Measurements from ENCODE around the gene BCAT1.
"Not testable (repeated sequence)": the region's sequence is repeated elsewhere in the genome, so short reads cannot be mapped to it uniquely, and the experiment has no call there.

BCAT1 gene

GRCh38 chr12:24880732-24881131 is 68.2 kb downstream of the BCAT1 start:
- no peaks in the 10 kb centered on the region for H3K9me3 ChIP-seq (ENCODE audit: control insufficient read depth, low read length)

DNA sequence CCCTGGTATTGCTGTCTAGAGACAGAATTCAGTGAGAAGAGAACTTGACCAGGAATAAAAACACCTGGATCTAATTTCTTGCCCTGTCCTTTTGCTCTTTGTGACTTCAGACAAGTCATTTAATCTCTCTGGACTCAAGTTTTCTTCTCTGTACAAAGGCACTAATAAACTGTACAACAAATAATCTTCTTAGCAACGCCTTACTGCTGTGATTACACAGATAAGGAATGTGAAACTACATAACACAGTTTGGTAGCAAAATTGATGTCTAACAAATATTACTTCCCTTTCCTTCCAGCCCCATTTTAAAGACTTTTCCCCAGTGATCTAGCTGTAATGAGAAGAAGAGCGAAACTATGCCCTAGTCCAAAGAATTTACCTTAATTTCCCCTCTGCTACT is 69.3 kb downstream of the BCAT1 start:
- 80% methylated on average over 1 of the region's 2 CpGs; no CpG with 5 or more reads in 1 of the 2 experiments for WGBS, 2 experiments (ENCODE audit: insufficient coverage in 2 of 2)
- Histone ChIP-seq H3K27ac (ENCODE audit: low read depth, low read length, severe bottlenecking) (no peak overlapping the region), H3K9me3 (ENCODE audit: control insufficient read depth, low read length) (no peaks in the 10 kb centered on the region), H3K4me1 (ENCODE audit: control insufficient read depth, insufficient read depth, low read length, poor library complexity, severe bottlenecking) (no peaks in the 10 kb centered on the region), H3K36me3 (ENCODE audit: control insufficient read depth, insufficient read depth, low read length) (peaks cover 70% of the 10 kb centered on the region), H3K4me3 (ENCODE audit: extremely low read depth, insufficient read depth, low read length, poor library complexity, severe bottlenecking) (no peak overlapping the region)

More at GRCh38 chr12:24880732-24881131, 68.2 kb downstream of the BCAT1 start:
- 89 to 93% methylated on average over 2 to 3 of the region's 5 CpGs for WGBS, 2 experiments (ENCODE audit: insufficient coverage in 2 of 2)
- peaks cover 60% of the 10 kb centered on the region for H3K36me3 ChIP-seq (ENCODE audit: control insufficient read depth, insufficient read depth, low read length)
- H3K4me1 ChIP-seq (ENCODE audit: control insufficient read depth, insufficient read depth, low read length, poor library complexity, severe bottlenecking): no peaks in the 10 kb centered on the region
- no peak overlapping the region for H3K4me3 ChIP-seq (ENCODE audit: extremely low read depth, insufficient read depth, low read length, poor library complexity, severe bottlenecking)
- no peak overlapping the region for H3K27ac ChIP-seq (ENCODE audit: low read depth, low read length, severe bottlenecking)

- H3K9me3 ChIP-seq (ENCODE audit: control insufficient read depth, low read length): no peaks in the 10 kb centered on the region
- no CpG with 5 or more reads among the region's 3 CpGs for WGBS, 2 experiments (ENCODE audit: insufficient coverage in 2 of 2)
- peaks cover 80% of the 10 kb centered on the region for H3K36me3 ChIP-seq (ENCODE audit: control insufficient read depth, insufficient read depth, low read length)
- H3K27ac ChIP-seq (ENCODE audit: low read depth, low read length, severe bottlenecking): no peak overlapping the region
- H3K4me3 ChIP-seq (ENCODE audit: extremely low read depth, insufficient read depth, low read length, poor library complexity, severe bottlenecking): no peak overlapping the region
- H3K4me1 ChIP-seq (ENCODE audit: control insufficient read depth, insufficient read depth, low read length, poor library complexity, severe bottlenecking): no peaks in the 10 kb centered on the region
These were observed 73.9 kb downstream of the BCAT1 start for GRCh38 chr12:24875014-24875413.

DNA sequence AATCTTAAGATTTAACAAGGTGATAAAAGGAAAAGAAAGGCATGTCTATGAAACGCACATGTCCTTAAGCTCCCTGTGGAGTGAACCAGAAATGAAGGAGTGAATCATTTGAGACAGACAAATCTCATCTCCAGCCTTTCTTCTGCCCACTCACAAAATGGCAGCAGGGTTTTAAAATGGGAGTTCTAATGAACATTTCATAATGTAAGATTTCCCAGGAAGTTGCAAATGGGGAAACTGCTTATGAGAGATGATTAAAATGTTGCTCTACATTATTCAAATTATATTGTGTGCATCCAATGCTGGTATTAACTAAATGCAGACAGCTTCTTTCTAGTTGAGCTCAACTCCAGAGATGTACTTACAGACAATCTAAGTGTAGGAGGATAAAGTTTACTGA is 76.7 kb downstream of the BCAT1 start:
- no peak overlapping the region for H3K4me3 ChIP-seq (ENCODE audit: extremely low read depth, insufficient read depth, low read length, poor library complexity, severe bottlenecking)
- no peaks in the 10 kb centered on the region for H3K4me1 ChIP-seq (ENCODE audit: control insufficient read depth, insufficient read depth, low read length, poor library complexity, severe bottlenecking)
- peaks cover 8% of the 10 kb centered on the region for H3K9me3 ChIP-seq (ENCODE audit: control insufficient read depth, low read length)
- 100% methylated on average over 1 of the region's 1 CpG; no CpG with 5 or more reads in 1 of the 2 experiments for WGBS, 2 experiments (ENCODE audit: insufficient coverage in 2 of 2)
- H3K36me3 ChIP-seq (ENCODE audit: control insufficient read depth, insufficient read depth, low read length): peaks cover 86% of the 10 kb centered on the region
- H3K27ac ChIP-seq (ENCODE audit: low read depth, low read length, severe bottlenecking): no peak overlapping the region

DNA sequence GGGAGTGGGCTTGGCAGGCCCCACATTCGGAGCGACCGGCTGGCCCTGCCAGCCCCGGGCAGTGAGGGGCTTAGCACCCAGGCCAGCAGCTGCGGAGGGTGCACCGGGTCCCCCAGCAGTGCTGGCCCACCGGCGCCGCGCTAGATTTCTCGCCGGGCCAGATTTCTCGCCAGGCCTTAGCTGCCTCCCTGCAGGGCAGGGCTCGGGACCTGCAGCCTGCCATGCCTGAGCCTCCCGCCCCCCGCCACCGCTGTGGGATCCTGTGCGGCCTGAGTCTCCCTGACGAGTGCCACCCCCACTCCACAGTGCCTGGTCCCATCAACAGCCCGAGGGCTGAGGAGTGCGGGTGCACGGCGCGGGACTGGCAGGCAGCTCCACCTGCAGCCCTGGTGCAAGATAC is 82.8 kb downstream of the BCAT1 start:
- H3K9me3 ChIP-seq (ENCODE audit: control insufficient read depth, low read length): peaks cover 24% of the 10 kb centered on the region
- H3K4me1 ChIP-seq (ENCODE audit: control insufficient read depth, insufficient read depth, low read length, poor library complexity, severe bottlenecking): peaks cover 20% of the 10 kb centered on the region
- 97 to 98% methylated on average over 16 to 21 of the region's 24 CpGs for WGBS, 2 experiments (ENCODE audit: insufficient coverage in 2 of 2)

GRCh38 chr12:24864796-24865125 is 84.1 kb downstream of the BCAT1 start:
- Histone ChIP-seq H3K27ac (ENCODE audit: low read depth, low read length, severe bottlenecking) (peak overlapping the region; percentile 51), H3K4me3 (ENCODE audit: extremely low read depth, insufficient read depth, low read length, poor library complexity, severe bottlenecking) (no peak overlapping the region), H3K9me3 (ENCODE audit: control insufficient read depth, low read length) (peaks cover 24% of the 10 kb centered on the region), H3K36me3 (ENCODE audit: control insufficient read depth, insufficient read depth, low read length) (peaks cover 74% of the 10 kb centered on the region), H3K4me1 (ENCODE audit: control insufficient read depth, insufficient read depth, low read length, poor library complexity, severe bottlenecking) (peaks cover 20% of the 10 kb centered on the region)

More for the DNA sequence above, 82.8 kb downstream of the BCAT1 start:
- not testable (repeated sequence) for H3K4me3 ChIP-seq (ENCODE audit: extremely low read depth, insufficient read depth, low read length, poor library complexity, severe bottlenecking); H3K27ac ChIP-seq (ENCODE audit: low read depth, low read length, severe bottlenecking)
- peaks cover 78% of the 10 kb centered on the region for H3K36me3 ChIP-seq (ENCODE audit: control insufficient read depth, insufficient read depth, low read length)

DNA sequence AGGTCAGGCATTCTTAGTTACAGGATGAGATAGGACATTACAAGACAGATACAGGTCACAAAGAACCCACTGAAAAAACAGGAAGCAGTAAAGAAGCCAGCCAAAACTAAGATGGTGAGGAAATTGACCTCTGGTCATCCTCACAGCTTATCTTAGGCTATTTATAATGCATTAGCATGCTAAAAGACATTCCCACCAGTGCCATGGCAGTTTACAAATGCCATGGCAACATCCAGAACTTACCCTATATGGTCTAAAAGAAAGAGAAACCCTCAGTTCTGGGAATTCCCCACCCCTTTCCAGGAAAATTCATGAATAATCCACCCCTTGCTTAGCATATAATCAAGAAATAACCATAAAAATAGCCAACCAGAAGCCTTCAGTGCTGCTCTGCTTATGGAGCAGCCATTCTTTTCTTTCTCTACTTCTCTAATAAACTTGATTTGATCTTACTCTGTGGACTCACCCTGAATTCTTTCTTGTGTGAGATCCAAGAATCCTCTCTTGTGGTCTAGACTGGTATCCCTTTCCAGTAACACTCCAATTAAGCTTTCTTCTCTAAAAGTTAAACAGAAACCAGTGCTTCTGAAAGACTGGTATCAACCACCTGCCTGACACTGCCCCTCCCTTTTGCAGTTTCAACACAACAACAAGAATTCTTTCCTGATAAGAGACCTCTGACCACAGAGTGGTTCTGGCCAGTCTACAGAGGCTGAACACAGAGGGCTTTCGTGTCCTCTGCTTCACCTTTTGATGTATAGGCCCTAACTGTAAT is 86.9 kb downstream of the BCAT1 start:
- no peak overlapping the region for H3K4me3 ChIP-seq (ENCODE audit: extremely low read depth, insufficient read depth, low read length, poor library complexity, severe bottlenecking)

DNA sequence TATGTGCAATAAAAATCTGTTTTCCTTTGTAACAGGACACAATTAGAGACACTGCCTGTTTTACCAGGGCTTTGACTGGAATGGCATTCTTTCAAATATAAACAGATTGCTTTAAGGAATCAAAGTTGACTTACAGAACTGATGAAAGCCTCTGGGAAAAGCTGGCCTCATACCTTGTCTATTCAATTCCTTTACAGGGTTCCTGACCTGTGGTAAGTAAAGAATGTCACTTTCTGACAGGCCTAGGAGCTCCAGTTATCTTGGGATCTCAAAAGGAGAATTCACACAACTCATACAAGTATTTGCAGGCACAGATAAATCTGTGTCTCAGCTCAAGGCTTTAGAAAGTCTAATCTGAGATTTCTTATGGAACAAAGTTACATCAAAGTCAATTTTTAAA is 88.4 kb downstream of the BCAT1 start:
- Histone ChIP-seq H3K4me3 (ENCODE audit: extremely low read depth, insufficient read depth, low read length, poor library complexity, severe bottlenecking) (no peak overlapping the region), H3K9me3 (ENCODE audit: control insufficient read depth, low read length) (peaks cover 29% of the 10 kb centered on the region), H3K4me1 (ENCODE audit: control insufficient read depth, insufficient read depth, low read length, poor library complexity, severe bottlenecking) (peaks cover 14% of the 10 kb centered on the region), H3K36me3 (ENCODE audit: control insufficient read depth, insufficient read depth, low read length) (peaks cover 78% of the 10 kb centered on the region), H3K27ac (ENCODE audit: low read depth, low read length, severe bottlenecking) (no peak overlapping the region)

More for the DNA sequence above, 86.9 kb downstream of the BCAT1 start:
- Histone ChIP-seq H3K4me1 (ENCODE audit: control insufficient read depth, insufficient read depth, low read length, poor library complexity, severe bottlenecking) (peaks cover 20% of the 10 kb centered on the region), H3K36me3 (ENCODE audit: control insufficient read depth, insufficient read depth, low read length) (peaks cover 70% of the 10 kb centered on the region), H3K27ac (ENCODE audit: low read depth, low read length, severe bottlenecking) (no peak overlapping the region), H3K9me3 (ENCODE audit: control insufficient read depth, low read length) (peaks cover 29% of the 10 kb centered on the region)
- WGBS, 2 experiments (ENCODE audit: insufficient coverage in 2 of 2): 100% methylated on average over 1 of the region's 1 CpG; no CpG with 5 or more reads in 1 of the 2 experiments

DNA sequence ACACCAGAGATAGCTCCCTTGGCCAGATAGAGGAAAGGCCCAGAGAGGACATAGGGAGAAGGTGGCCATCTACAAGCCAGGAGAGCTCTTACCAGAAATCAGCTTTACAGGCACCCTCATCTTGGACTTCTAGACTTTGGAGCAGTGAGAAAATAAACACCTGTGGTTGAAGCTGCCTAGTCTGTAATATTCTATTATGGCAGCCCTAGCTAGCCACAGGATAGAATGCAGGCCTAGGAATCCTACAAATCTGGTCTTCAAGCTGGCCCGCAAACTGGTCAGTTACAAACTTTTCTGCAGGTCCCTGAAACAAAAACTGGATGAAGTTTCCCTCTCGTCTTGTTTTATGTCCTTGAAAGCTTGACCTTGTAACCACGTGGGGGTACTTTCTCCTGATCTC is 92.4 kb downstream of the BCAT1 start:
- H3K4me3 ChIP-seq (ENCODE audit: extremely low read depth, insufficient read depth, low read length, poor library complexity, severe bottlenecking): no peak overlapping the region

DNA sequence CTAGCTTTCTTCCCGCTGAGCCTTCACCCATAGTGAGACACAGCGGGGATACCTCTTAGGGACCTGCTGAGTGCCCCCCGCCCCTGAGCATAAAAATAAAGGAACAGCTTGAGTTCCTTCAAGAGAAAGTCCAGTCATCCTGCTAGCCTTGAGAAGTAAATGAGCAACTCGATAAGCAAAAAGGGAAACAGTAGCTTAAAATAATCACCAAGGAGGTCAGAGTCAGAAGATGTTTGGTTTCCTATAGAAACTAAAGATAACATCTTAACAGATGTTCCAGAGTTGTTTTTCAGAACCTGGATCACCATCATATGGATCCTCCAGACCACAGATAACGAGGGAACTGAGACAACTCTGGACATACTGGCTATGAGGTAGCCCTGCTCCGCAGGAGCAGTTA is 94.0 kb downstream of the BCAT1 start:
- H3K36me3 ChIP-seq (ENCODE audit: control insufficient read depth, insufficient read depth, low read length): peaks cover 58% of the 10 kb centered on the region
- H3K27ac ChIP-seq (ENCODE audit: low read depth, low read length, severe bottlenecking): no peak overlapping the region
- no peak overlapping the region for H3K4me3 ChIP-seq (ENCODE audit: extremely low read depth, insufficient read depth, low read length, poor library complexity, severe bottlenecking)
- H3K9me3 ChIP-seq (ENCODE audit: control insufficient read depth, low read length): peaks cover 13% of the 10 kb centered on the region
- 52 to 54% methylated on average over 3 to 4 of the region's 6 CpGs for WGBS, 2 experiments (ENCODE audit: insufficient coverage in 2 of 2)
- H3K4me1 ChIP-seq (ENCODE audit: control insufficient read depth, insufficient read depth, low read length, poor library complexity, severe bottlenecking): peaks cover 4% of the 10 kb centered on the region

More for the DNA sequence above, 92.4 kb downstream of the BCAT1 start:
- Histone ChIP-seq H3K36me3 (ENCODE audit: control insufficient read depth, insufficient read depth, low read length) (peaks cover 55% of the 10 kb centered on the region), H3K9me3 (ENCODE audit: control insufficient read depth, low read length) (peaks cover 13% of the 10 kb centered on the region), H3K27ac (ENCODE audit: low read depth, low read length, severe bottlenecking) (no peak overlapping the region), H3K4me1 (ENCODE audit: control insufficient read depth, insufficient read depth, low read length, poor library complexity, severe bottlenecking) (peaks cover 4% of the 10 kb centered on the region)
- WGBS, 2 experiments (ENCODE audit: insufficient coverage in 2 of 2): 79 to 90% methylated on average over 2 to 3 of the region's 3 CpGs

GRCh38 chr12:24854017-24854416 is 94.9 kb downstream of the BCAT1 start:
- 75 to 86% methylated on average over 1 of the region's 1 CpG for WGBS, 2 experiments (ENCODE audit: insufficient coverage in 2 of 2)

More at GRCh38 chr12:24854017-24854416, 94.9 kb downstream of the BCAT1 start:
- Histone ChIP-seq H3K4me3 (ENCODE audit: extremely low read depth, insufficient read depth, low read length, poor library complexity, severe bottlenecking) (no peak overlapping the region), H3K36me3 (ENCODE audit: control insufficient read depth, insufficient read depth, low read length) (peaks cover 62% of the 10 kb centered on the region), H3K4me1 (ENCODE audit: control insufficient read depth, insufficient read depth, low read length, poor library complexity, severe bottlenecking) (peaks cover 4% of the 10 kb centered on the region), H3K27ac (ENCODE audit: low read depth, low read length, severe bottlenecking) (peak overlapping the region; percentile 10), H3K9me3 (ENCODE audit: control insufficient read depth, low read length) (peaks cover 13% of the 10 kb centered on the region)

Data from mesodermal cell (in vitro differentiated cells).